Astrocyte of the spinal cord (primary cell): ENCODE results near the gene PTPRD.
A peak's percentile ranks its signal among the peaks of the same experiment; 100 is the strongest.

Experiments
- DNase-seq: peaks from one replicate; pipeline ENCODE4 v3.0.0; 2011; ENCODE audit warnings: low read depth, low spot score
- H3K4me3 ChIP-seq: 2 replicates; pipeline ENCODE4 v1.5.1; 2011; ENCODE audit warnings: low read depth, mild to moderate bottlenecking, low read length, moderate library complexity
- CTCF ChIP-seq: IDR thresholded peaks from 2 replicates; pipeline ENCODE4 v1.5.1; 2012; ENCODE audit warnings: low read depth, mild to moderate bottlenecking, low read length, inconsistent platforms
- in situ Hi-C: cut with HindIII; loops from 2 replicates; pipeline ENCODE4 v1.10.0; 2017; ENCODE audit warnings: low sequenced_read_pairs

Gene PTPRD

GRCh38 chr9:8569823-8570222, 2043.0 kb downstream of the PTPRD start:
- no peak for DNase-seq
- TF ChIP-seq CTCF = no peak
- no peak overlapping the region for H3K4me3 ChIP-seq
- in situ Hi-C loops = no loop called here

GRCh38 chr9:8567963-8568579, 2044.7 kb downstream of the PTPRD start:
- no peak overlapping the region for H3K4me3 ChIP-seq
- TF ChIP-seq CTCF = no peak
- DNase-seq = no peak
- in situ Hi-C loops = no loop called here

DNA sequence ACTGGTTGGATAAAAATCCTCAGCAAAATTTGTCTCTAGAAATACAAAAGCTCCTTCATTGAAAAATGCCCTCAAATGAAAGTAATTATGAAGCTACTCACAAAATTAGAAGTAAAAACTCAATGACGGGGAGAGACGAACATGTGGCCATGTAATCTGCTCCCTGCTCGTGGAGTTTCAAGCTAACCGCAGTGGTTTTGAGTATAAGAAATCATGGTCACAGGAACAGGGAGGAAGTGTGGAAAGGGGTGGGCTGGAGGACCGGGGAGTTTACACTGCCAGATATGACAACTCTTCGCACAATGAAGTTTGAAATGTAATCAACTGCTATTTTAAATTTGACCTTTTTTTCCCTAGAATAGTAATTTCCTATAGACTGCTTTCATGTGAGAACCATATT, 2047.8 kb downstream of the PTPRD start:
- H3K4me3 ChIP-seq = no peak overlapping the region
- DNase-seq = no peak
- in situ Hi-C loops = no loop called here
- TF ChIP-seq CTCF = no peak

DNA sequence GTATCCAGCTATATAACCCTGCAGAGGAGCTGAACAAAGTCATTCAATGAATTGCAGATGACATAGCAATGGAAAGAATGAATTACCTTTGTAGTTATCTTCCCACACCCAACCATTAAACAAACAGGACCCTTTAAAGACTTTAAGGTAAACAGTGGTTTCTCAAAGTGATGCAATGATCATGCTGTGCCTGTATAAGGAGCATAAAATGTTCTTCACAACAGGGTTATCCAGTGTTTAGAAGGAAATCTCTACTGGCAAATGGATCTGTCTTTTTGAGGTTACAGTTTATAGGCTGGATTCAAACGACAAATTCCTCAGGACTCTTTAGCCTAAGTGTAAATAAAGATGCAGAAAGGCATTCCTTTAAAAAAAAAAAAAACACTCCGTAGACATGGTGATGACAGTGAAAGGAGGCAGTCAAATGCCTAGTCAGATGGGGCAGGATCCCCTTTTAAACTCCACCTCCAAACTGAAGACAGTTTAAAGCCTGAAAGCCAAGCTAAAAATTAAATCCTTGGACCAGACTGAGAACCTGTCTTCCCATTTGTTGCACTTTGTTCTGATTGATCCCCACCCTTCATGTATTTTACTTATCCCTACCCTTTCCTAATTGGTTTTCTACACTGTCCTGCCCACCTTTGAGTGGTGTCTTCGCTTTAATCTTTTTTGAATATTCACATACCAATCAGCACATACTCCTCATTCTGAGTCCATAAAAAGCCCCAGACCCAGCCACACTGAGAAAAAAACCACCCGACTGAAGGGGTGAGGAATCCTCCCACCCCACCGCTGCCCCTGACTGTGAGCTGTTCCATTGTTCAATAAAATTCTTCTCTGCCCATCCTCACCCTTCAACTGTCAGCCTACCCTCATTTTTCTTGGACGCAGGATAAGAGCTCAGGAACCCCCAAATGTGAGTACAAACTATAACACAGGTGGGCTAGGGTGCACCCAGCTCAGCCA, 2052.0 kb downstream of the PTPRD start:
- DNase-seq = peak; percentile 10
- in situ Hi-C loops = no loop called here
- no peak overlapping the region for H3K4me3 ChIP-seq
- TF ChIP-seq CTCF = no peak

DNA sequence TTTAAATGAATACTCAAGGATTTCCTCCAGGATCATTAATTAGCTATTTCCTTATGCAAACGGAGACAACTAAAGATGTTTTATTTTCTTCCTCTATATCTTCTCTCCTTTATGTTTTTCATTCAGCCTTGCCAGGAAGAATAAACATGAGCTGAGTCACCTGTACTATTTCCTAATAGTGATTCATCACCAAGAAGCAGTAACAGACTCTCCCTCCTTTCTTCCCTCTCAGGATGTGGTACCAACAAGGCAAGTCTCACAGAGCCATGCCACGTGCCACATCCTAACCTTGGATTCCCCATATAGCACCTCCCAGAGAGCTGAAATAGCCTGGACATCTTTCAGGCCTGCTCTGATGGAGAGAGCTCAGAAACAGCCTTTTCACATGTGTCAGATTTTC, 2054.6 kb downstream of the PTPRD start:
- no peak for TF ChIP-seq CTCF
- no peak overlapping the region for H3K4me3 ChIP-seq
- DNase-seq = peak; percentile 57
- in situ Hi-C loops = no loop called here

GRCh38 chr9:8555762-8556500, 2056.9 kb downstream of the PTPRD start:
- DNase-seq = no peak
- H3K4me3 ChIP-seq = no peak overlapping the region
- in situ Hi-C loops = no loop called here
- no peak for TF ChIP-seq CTCF
